RPMI7951 (cell line): ENCODE measurements around the gene MGAT3. TPM values are rescaled to one million over a fixed set of nuclear protein-coding genes. Genes with fewer than 3 reads are reported as not detected.
"Not testable (repeated sequence)": the region's sequence is repeated elsewhere in the genome, so short reads cannot be mapped to it uniquely, and the experiment has no call there.

Experiments
- DNase-seq: peaks from one replicate; pipeline ENCODE4 v3.0.0-alpha.2; 2012; ENCODE audit warnings: low read depth
- total RNA-seq: library from RNA; depleted of rRNA; stranded (reverse); fragments of >200 nt; shearing (Covaris generic); gene quantifications from 2 replicates; pipeline ENCODE4 v1.2.3, GENCODE V29; 2014; rRNA removed

The MGAT3 gene
- total RNA-seq: not detected in 2 replicates

GRCh38 chr22:39456522-39457197, at the start of gene MGAT3:
MGAT3 (plus strand) TSS chr22:39457012; CDS start chr22:39487348, 30,336 bp downstream.
- no peak for DNase-seq

GRCh38 chr22:39408173-39408572, 48.6 kb upstream of the MGAT3 start:
- DNase-seq: no peak

- DNase-seq: no peak
These were observed 48.0 kb upstream of the MGAT3 start for GRCh38 chr22:39408807-39409206.

GRCh38 chr22:39409516-39410029, 47.2 kb upstream of the MGAT3 start:
- DNase-seq: no peak

GRCh38 chr22:39410264-39410663, 46.5 kb upstream of the MGAT3 start:
- no peak for DNase-seq

GRCh38 chr22:39411828-39412365, 44.9 kb upstream of the MGAT3 start:
- not testable (repeated sequence) for DNase-seq

GRCh38 chr22:39413204-39413603, 43.6 kb upstream of the MGAT3 start:
- not testable (repeated sequence) for DNase-seq

- DNase-seq: no peak
These were observed 42.4 kb upstream of the MGAT3 start for GRCh38 chr22:39414377-39414776.

- no peak for DNase-seq
These were observed 41.9 kb upstream of the MGAT3 start for GRCh38 chr22:39414886-39415285.

- no peak for DNase-seq
These were observed 41.3 kb upstream of the MGAT3 start for GRCh38 chr22:39415506-39415905.

- DNase-seq: no peak
These were observed 40.5 kb upstream of the MGAT3 start for GRCh38 chr22:39416319-39416718.

GRCh38 chr22:39417641-39418040, 39.2 kb upstream of the MGAT3 start:
- DNase-seq: no peak

- no peak for DNase-seq
These were observed 38.1 kb upstream of the MGAT3 start for GRCh38 chr22:39418696-39419095.

- no peak for DNase-seq
These were observed 37.7 kb upstream of the MGAT3 start for GRCh38 chr22:39419096-39419495.

GRCh38 chr22:39419911-39420310, 36.9 kb upstream of the MGAT3 start:
- DNase-seq: no peak

- no peak for DNase-seq
These were observed 35.1 kb upstream of the MGAT3 start for GRCh38 chr22:39421691-39422090.

GRCh38 chr22:39422101-39422500, 34.7 kb upstream of the MGAT3 start:
- no peak for DNase-seq

GRCh38 chr22:39422721-39423120, 34.1 kb upstream of the MGAT3 start:
- DNase-seq: no peak

- no peak for DNase-seq
These were observed 32.8 kb upstream of the MGAT3 start for GRCh38 chr22:39423976-39424375.

- no peak for DNase-seq
These were observed 30.3 kb upstream of the MGAT3 start for GRCh38 chr22:39426380-39427043.

- no peak for DNase-seq
These were observed 28.8 kb upstream of the MGAT3 start for GRCh38 chr22:39427751-39428596.

GRCh38 chr22:39428597-39429071, 28.2 kb upstream of the MGAT3 start:
- DNase-seq: no peak
